Inferior parietal cortex (tissue), 1 donor: ENCODE data around the gene MRPL55.

ENCODE experiments used
- DNase-seq: peaks from one replicate; pipeline ENCODE4 v3.0.0-alpha.2; 2016; ENCODE audit errors: extremely low spot score

Gene MRPL55

GRCh38 chr1:228100822-228101613 is 8.1 kb downstream of the MRPL55 start:
- no peak for DNase-seq

- no peak for DNase-seq
Observed at GRCh38 chr1:228099331-228099732, 9.8 kb downstream of the MRPL55 start.

GRCh38 chr1:228098323-228098931 is 10.7 kb downstream of the MRPL55 start:
- no peak for DNase-seq

DNA sequence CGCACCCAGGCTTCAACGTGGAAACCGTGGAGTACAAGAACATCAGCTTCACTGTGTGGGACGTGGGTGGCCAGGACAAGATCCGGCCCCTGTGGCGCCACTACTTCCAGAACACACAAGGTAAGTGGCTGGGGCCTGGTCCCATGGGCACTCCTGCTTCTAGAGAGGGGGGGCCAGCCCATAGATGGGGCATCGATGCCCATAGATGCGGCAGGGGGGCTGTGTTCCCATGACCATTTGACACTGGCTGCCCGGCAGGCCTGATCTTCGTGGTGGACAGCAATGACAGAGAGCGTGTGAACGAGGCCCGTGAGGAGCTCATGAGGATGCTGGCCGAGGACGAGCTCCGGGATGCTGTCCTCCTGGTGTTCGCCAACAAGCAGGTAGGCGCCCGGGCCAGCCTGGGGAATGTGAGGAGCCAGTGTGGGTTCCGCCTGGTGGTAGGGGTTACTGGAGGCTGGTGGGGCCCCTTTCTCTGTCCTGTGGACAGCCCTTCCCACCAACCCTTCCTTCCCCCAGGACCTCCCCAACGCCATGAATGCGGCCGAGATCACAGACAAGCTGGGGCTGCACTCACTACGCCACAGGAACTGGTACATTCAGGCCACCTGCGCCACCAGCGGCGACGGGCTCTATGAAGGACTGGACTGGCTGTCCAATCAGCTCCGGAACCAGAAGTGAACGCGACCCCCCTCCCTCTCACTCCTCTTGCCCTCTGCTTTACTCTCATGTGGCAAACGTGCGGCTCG is 11.6 kb downstream of the MRPL55 start:
- no peak for DNase-seq

- no peak for DNase-seq
Observed at GRCh38 chr1:228096416-228097332, 12.4 kb downstream of the MRPL55 start.

DNA sequence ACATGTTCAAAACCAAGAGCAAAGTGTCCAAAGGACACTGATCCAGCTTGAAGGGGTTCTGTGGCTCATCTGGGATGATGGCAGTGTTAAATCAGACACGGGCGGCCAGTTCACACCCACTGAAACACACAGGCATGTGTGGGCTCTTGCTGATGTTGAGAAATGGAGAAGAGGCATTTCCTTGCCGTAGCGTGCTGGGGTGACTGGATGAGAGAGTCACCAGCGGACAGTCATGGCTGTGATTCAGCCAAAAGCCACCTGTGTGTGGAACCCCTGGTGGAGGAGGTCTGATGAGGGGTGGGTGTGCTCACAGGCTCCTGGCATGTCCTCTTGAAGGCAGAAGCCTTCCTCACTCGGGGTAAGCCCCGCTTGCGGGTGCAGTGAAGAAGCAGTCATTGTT is 13.2 kb downstream of the MRPL55 start:
- no peak for DNase-seq

- no peak for DNase-seq
Observed at GRCh38 chr1:228095161-228095560, 13.9 kb downstream of the MRPL55 start.

- no peak for DNase-seq
Observed at GRCh38 chr1:228094432-228095016, 14.6 kb downstream of the MRPL55 start.

DNA sequence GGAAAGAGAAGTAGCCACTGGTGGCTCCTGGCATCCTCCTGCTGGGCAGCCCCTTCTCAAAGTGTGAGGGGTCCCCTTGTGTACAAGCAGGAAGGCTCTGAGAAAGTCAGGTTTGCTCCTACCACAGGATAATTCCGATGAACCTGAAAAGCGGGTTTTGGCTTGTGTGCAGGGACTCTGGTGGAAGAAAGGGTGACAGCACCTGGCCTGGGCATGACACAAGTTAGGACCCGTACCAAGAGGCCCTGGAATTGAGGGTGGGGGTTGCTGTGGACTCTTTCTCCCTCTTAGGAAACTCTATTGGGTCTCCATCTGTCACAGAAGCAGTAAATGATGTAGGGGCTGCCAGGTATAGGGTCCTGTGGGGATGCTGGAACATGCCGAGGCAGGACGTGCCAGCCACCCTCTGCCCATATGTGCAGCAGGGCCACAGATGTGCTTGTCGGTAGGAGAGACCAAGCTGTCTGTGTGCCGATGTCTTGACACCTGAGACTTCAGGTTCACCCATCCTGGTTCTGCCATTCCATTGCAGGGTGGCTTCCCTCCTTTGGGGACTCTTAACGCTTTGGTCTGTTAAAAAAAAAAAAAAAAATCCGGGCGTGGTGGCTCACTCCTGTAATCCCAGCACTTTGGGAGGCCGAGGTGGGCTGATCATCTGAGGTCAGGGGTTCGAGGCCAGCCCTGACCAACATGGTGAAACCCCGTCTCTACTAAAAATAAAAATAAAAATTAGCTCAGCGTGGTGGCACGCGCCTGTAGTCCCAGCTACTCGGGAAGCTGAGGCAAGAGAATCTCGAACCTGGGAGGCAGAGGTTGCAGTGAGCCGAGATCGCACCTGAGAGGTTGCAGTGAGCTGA is 15.8 kb downstream of the MRPL55 start:
- DNase-seq = no peak

DNA sequence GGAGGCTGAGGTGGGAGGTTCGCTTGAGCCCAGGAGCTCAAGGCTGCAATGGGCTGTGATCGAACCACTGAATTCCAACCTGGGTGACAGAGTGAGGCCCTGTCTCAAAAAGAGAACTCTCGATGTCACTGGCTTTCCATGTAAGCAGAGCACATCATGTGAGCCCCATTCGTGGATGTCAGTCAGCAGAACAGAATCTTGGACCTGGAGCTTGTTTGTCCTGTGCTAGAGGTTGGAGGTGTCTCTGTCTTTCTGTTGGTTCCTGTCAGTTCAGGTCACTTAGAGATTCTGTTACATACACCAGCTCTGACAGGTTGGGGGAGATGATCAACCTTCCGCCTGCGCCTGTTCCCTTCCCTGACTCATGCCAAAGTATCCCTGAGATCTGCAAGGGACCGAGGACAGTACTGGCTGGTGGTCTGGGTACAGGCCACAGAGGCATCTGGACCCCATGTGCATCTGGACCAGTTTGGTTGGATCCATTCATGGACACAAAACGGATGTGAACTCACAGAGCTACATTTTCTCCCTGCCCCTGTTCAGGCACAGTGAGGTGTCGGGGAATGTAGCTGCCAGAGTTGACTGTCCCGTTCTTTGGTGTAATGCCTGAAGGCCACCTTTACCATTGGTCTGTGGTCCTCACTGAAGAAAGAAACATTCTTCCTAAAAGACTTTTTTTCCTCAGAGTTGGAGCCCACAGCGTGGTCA is 16.6 kb downstream of the MRPL55 start:
- no peak for DNase-seq

DNA sequence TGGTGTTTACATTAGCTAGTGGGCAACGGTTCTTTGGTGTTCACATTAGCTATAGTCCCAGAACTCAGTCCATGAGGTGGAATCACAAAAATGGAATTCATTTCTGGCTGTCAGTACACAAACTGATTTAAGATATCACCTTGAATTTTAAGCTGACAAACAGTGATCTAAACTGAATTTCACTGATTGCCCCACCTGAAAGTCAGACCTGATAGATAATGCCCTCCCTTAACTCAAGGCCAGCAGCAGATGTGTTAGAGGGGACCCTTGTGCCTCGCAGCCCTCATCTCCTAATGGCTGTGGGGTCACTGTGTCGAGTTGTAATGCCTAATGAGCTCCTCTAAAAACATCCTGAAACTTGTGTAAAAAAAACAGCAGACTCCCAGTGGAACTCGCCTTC is 18.0 kb downstream of the MRPL55 start:
- DNase-seq = no peak

GRCh38 chr1:228090613-228091081 is 18.5 kb downstream of the MRPL55 start:
- no peak for DNase-seq

GRCh38 chr1:228089519-228090380 is 19.3 kb downstream of the MRPL55 start:
- no peak for DNase-seq

GRCh38 chr1:228088586-228089498 is 20.3 kb downstream of the MRPL55 start:
- no peak for DNase-seq

DNA sequence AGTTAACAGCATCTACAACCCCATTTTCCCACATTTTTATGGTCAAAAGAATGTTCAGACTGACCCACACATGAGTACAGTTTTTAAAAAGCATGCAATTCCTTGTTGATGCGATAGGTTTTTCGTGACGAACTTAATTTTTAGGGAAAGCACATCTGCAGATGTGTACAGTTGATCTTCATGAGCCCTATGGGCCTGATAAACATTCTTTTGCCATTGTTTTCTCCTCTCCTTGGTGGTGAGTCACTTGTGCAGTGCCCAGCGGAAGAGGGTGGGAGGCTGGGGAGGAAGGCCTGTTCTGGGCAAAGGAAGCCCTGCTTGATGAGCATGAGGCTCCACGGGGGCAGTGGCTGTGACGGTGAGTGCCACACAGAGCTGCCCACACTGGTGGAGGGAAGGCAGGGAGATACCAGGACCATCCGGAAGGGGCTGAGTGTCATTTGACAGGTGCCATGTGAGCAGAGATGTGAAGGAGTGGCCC is 21.3 kb downstream of the MRPL55 start:
- no peak for DNase-seq

DNA sequence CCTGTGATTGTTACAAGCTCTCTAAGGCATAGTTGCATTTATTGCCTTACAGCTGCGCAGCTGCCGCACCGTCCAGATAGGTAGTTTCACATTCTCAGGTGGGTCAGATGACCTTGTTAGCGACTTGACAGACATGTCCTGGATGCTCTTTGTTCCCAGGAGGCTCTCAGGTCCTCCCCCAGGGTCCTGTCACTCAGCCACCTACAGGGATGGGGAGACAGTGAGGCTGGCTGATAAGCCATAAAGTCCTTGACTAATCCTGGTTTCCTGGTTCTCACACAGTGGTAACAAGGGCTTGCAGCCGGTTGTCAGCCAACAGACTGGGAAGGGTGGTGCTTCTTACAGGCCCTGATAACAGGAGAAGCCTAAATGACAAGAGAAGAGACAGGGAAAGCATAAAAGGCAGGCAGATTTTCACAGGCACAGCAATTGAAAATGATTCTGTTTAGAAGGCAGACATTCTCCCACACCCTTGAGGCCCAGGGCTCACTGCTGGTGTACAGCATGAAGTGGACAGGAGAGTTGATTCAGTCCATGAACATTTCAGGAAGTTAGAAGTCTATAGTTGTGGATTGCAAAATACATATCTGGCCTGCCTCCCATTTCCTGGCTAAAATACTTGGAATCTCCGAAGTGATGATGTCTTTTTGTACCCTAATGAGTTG is 23.7 kb downstream of the MRPL55 start:
- no peak for DNase-seq

- DNase-seq = no peak
Observed at GRCh38 chr1:228084797-228085196, 24.3 kb downstream of the MRPL55 start.
